Right cardiac atrium (tissue), 5 donors: ENCODE measurements around the gene ZNF212. TPM values are rescaled to one million over a fixed set of nuclear protein-coding genes. Genes with fewer than 3 reads are reported as not detected.

Experiments
- ATAC-seq, 2 donors: fragments of 200-7000 bp; cut with Tn5 transposase; one replicate each; pipeline versions ENCODE4 v1.8.0 to v1.9.1; 2020; ENCODE audit warnings: moderate library complexity in 2 of 2, mild to moderate bottlenecking in 1 of 2
- DNase-seq, 3 donors: peaks; one replicate each; pipeline ENCODE4 v3.0.0-alpha.2; 2020
- H3K27ac ChIP-seq: one replicate; pipeline ENCODE4 v1.5.1; 2013; ENCODE audit warnings: mild to moderate bottlenecking, low read length, control low read depth, moderate library complexity
- H3K27me3 ChIP-seq: one replicate; pipeline ENCODE4 v1.6.1; 2013; ENCODE audit not compliant: control insufficient read depth, insufficient read depth
- H3K4me1 ChIP-seq: one replicate; pipeline ENCODE4 v1.6.1; 2013; ENCODE audit warnings: low read length; ENCODE audit not compliant: control insufficient read depth, insufficient read depth
- H3K4me3 ChIP-seq: one replicate; pipeline ENCODE4 v1.5.1; 2013; ENCODE audit warnings: low read length, control low read depth
- H3K9me3 ChIP-seq: one replicate; pipeline ENCODE4 v1.6.1; 2013; ENCODE audit warnings: low read length; ENCODE audit not compliant: control insufficient read depth
- WGBS: extraction: QIAGEN DNeasy Blood & Tissue Kit; methylation state at CpG from one replicate; pipeline ENCODE4 v1.1.7; 2013; 5-methylcytosine and 5-hydroxymethylcytosine counted together
- intact Hi-C, 4 donors: fragments of 100-400 bp; cut with DNase I; formaldehyde crosslinking; loops; one replicate each; pipeline versions ENCODE4 v1.11.0 to v1.14.0; 2022 to 2023
- polyA plus RNA-seq: library from polyadenylated mRNA; stranded (reverse); fragments of 200-250 nt; gene quantifications from one replicate; pipeline ENCODE4 v1.2.3, GENCODE V29; 2013
- total RNA-seq, 4 donors: library from RNA; stranded (reverse); fragmentation: NEBNext Ultra II Directional; extraction: Animal tissue kit (Norgen Biotek cat#: 25700); gene quantifications; one replicate each; pipeline ENCODE4 v1.2.1, GENCODE V29; 2021
- donor health status: healthy with polysubstance abuse.
- donor health status: DM: no; HTN: yes; CAD: no.
- donor health status: DM: no; HTN: no; CAD: no.
- donor health status: DM: no; HTN: yes; CAD: no; lungs with severe emphysema.
- donor health status: DM: yes; HTN: yes; CAD: no.

Gene ZNF212
- total and polyA plus RNA-seq, 5 donors: 4.5 to 5.7 (median 5.0) TPM

DNA sequence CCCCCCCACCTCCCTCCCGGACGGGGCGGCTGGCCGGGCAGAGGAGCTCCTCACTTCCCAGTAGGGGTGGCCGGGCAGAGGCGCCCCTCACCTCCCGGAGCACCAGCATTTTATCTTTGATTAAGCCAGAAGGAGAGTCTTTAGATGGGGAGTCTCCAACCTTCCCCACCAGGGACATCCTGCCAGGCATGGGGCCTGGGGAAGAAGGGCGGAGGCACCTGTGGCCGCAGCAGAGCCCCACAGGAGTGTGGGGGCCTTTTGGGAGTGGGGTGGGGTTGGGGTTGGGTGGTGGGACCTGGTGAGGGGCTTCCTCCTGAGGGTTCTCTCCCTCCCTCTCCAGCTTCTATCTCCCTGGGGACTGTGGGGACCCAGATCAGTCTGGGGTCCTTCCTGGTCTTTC, 40.7 kb downstream of the ZNF212 start:
- Histone ChIP-seq H3K4me3 (no peak overlapping the region), H3K4me1 (no peaks in the 10 kb centered on the region), H3K27me3 (no peaks in the 10 kb centered on the region), H3K27ac (no peak overlapping the region), H3K9me3 (no peaks in the 10 kb centered on the region)
- WGBS: 92% methylated on average over 9 of the region's 9 CpGs
- DNase-seq: no peak
- intact Hi-C loops: no loop called here
- no peak for ATAC-seq

GRCh38 chr7:149280661-149281507, 41.4 kb downstream of the ZNF212 start:
- intact Hi-C loops: no loop called here
- 92% methylated on average over 8 of the region's 8 CpGs for WGBS
- Histone ChIP-seq H3K4me3 (no peak overlapping the region), H3K4me1 (no peaks in the 10 kb centered on the region), H3K27ac (no peak overlapping the region), H3K9me3 (no peaks in the 10 kb centered on the region), H3K27me3 (no peaks in the 10 kb centered on the region)
- no peak for DNase-seq
- ATAC-seq: no peak

DNA sequence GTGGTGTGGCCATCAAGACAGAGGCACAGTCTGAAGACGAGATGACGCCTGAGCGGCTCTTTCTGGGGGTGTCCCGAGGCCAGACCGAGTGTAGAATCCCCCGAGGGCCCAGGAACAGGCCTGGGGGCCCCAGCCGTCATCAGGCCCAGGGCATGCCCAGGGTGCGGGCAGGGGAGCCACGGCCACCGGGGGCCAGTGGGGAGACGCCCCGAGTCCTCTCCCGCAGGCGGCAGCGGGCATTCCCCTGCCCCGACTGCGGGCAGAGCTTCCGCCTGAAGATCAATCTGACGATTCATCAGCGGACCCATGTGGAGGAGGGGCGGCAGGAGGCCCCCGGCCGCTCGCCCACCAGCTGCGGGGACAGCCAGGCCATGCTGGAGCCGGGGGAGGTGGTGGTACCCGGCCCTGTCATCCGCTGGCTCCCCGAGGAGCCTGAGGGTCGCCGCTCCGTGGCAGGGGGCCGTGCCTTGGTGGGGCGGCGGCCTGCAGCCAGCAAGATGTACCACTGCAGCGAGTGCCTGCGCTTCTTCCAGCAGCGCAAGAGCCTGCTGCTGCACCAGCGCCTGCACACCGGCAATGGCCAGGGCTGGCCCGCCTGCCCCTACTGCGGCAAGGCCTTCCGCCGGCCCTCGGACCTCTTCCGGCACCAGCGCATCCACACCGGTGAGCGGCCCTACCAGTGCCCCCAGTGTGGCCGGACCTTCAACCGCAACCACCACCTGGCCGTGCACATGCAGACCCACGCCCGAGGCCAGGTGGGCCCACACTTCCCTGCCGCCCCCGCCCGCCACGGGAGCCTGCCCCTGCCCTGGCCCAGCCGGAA, 42.3 kb downstream of the ZNF212 start:
- no peak for ATAC-seq
- peak in 1 of 3 donors; percentile 56 for DNase-seq
- H3K27ac ChIP-seq: no peak overlapping the region
- H3K4me3 ChIP-seq: no peak overlapping the region
- H3K9me3 ChIP-seq: no peaks in the 10 kb centered on the region
- H3K27me3 ChIP-seq: no peaks in the 10 kb centered on the region
- no peaks in the 10 kb centered on the region for H3K4me1 ChIP-seq
- intact Hi-C loops: no loop called here
- 94% methylated on average over 59 of the region's 59 CpGs for WGBS

DNA sequence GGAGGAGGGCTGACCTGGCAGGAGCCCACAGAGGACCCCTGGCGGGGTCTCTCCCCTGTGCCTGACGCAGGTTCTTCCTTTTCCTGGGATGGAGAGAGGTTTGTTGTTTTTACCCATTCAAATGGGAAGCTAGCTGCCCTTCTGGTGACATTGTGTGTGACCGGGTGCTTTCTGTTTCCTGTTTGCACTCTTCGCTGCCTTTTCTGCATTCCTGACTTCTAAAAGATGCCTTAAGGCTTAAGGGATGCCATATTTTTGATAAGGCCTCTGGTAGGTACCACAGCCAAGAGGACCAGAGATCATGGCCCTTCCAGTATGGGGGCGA, 42.8 kb downstream of the ZNF212 start:
- Histone ChIP-seq H3K9me3 (no peaks in the 10 kb centered on the region), H3K4me1 (no peaks in the 10 kb centered on the region), H3K27ac (no peak overlapping the region), H3K27me3 (no peaks in the 10 kb centered on the region), H3K4me3 (no peak overlapping the region)
- ATAC-seq (no peak), DNase-seq (no peak)
- intact Hi-C loops: no loop called here
- 83% methylated on average over 5 of the region's 5 CpGs for WGBS

DNA sequence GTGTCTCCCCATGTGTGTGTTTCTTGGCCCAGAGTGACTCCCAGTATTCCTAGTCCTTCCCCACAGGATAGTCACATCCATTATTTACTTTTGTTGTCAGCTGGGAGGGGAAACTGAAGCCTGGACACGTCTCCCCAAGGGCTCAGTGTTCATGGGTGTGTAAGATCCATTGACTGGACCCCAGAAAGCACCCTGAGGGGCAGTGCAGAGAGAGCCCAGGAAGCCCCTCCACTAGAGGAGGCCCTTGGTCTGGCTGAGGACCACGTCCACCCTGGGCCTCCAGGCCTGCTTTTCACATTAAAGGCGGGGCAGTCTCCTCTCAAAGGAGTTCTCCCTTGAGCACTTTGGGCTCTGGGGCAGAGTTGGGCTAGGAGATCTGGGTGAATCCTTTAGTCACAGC, 43.9 kb downstream of the ZNF212 start:
- H3K27ac ChIP-seq: no peak overlapping the region
- intact Hi-C loops: no loop called here
- DNase-seq (no peak), ATAC-seq (no peak)
- no peaks in the 10 kb centered on the region for H3K4me1 ChIP-seq
- H3K4me3 ChIP-seq: no peak overlapping the region
- WGBS: 89% methylated on average over 3 of the region's 3 CpGs
- H3K9me3 ChIP-seq: no peaks in the 10 kb centered on the region
- no peaks in the 10 kb centered on the region for H3K27me3 ChIP-seq

- no peak overlapping the region for H3K4me3 ChIP-seq
- 67% methylated on average over 3 of the region's 3 CpGs for WGBS
- intact Hi-C loops: no loop called here
- no peak overlapping the region for H3K27ac ChIP-seq
- H3K4me1 ChIP-seq: no peaks in the 10 kb centered on the region
- DNase-seq: no peak
- no peak for ATAC-seq
- H3K9me3 ChIP-seq: no peaks in the 10 kb centered on the region
- no peaks in the 10 kb centered on the region for H3K27me3 ChIP-seq
Measured at GRCh38 chr7:149284343-149284742, 44.9 kb downstream of the ZNF212 start.

GRCh38 chr7:149284850-149285585, 45.6 kb downstream of the ZNF212 start:
- ATAC-seq: peak; percentile 97

GRCh38 chr7:149285603-149286002, 46.2 kb downstream of the ZNF212 start:
- Histone ChIP-seq H3K27me3 (no peaks in the 10 kb centered on the region), H3K9me3 (no peaks in the 10 kb centered on the region), H3K4me1 (no peaks in the 10 kb centered on the region), H3K27ac (no peak overlapping the region), H3K4me3 (peak overlapping the region; percentile 56)
- ATAC-seq: peak; percentile 42 to 56
- intact Hi-C loops: no loop called here
- peak; percentile 59 to 83 (median 79) for DNase-seq
- 3% methylated on average over 11 of the region's 11 CpGs for WGBS

More at GRCh38 chr7:149284850-149285585, 45.6 kb downstream of the ZNF212 start:
- no peaks in the 10 kb centered on the region for H3K4me1 ChIP-seq
- WGBS: 2% methylated on average over 66 of the region's 66 CpGs
- intact Hi-C loops: no loop called here
- H3K27me3 ChIP-seq: no peaks in the 10 kb centered on the region
- H3K27ac ChIP-seq: no peak overlapping the region
- H3K9me3 ChIP-seq: no peaks in the 10 kb centered on the region
- DNase-seq: peak; percentile 95 to 98 (median 97)
- peak overlapping the region; percentile 56 for H3K4me3 ChIP-seq

GRCh38 chr7:149286811-149287400, 47.5 kb downstream of the ZNF212 start:
- Histone ChIP-seq H3K9me3 (no peaks in the 10 kb centered on the region), H3K4me3 (no peak overlapping the region), H3K27ac (no peak overlapping the region), H3K27me3 (no peaks in the 10 kb centered on the region), H3K4me1 (no peaks in the 10 kb centered on the region)
- ATAC-seq: no peak
- WGBS: 95% methylated on average over 6 of the region's 6 CpGs
- intact Hi-C loops: no loop called here
- DNase-seq: no peak

DNA sequence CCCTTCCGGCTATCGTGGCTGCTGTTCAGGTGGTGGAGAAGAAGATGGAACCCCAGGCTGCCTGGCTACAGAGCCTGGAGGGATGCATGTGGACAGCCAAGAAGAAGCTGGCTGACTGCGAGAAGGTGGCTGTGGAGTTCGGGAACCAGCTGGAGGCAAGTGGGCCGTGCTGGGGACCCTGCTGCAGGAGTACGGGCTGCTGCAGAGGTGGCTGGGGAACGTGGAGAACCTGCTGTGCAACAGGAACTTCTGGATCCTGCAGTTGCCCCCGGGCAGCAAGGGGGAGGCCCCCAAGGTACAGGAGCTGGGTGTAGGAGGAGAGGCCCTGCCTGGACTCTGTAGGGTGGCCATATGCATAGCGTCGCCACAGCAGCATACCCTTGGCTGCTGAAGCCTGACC, 48.2 kb downstream of the ZNF212 start:
- Histone ChIP-seq H3K4me3 (no peak overlapping the region), H3K9me3 (no peaks in the 10 kb centered on the region), H3K4me1 (no peaks in the 10 kb centered on the region), H3K27ac (no peak overlapping the region), H3K27me3 (no peaks in the 10 kb centered on the region)
- ATAC-seq (no peak), DNase-seq (no peak)
- 94% methylated on average over 10 of the region's 10 CpGs for WGBS
- intact Hi-C loops: no loop called here
